Measurements from ENCODE around the gene CNOT6L. TPM values are rescaled to one million over a fixed set of nuclear protein-coding genes. Genes with fewer than 3 reads are reported as not detected.

CNOT6L gene
- total RNA-seq, 1 experiment from 2014 or later, result 14.5 TPM

DNA sequence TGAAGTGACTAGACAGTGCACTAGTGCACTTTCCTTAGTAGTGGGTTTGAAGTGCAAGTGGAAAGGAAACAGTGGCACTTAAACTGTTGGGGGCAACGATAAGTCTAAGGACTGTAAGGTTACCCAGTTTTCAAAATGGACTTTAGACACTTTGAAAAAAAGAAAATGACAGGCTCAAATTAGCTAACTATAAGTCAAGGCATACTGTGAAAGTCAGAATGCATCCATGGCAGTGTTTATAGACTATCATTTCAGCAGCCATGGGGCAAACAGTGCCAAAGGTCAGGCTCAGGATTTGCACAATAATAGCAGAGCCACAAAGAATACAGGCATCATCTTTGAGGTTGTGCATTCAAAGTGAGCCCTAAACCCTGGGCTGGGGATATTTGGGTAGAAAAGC, 109.1 kb downstream of the CNOT6L start:
- Histone ChIP-seq H4K20me1 (ENCODE audit: control insufficient read depth, insufficient read depth, insufficient read length) (no peaks in the 10 kb centered on the region), H4K8ac (replicated peaks; ENCODE audit: insufficient read length, low read depth, low read length) (no peak overlapping the region), H3K23ac (ENCODE audit: insufficient read length, low read depth, low read length) (no peak overlapping the region), H3K79me1 (ENCODE audit: insufficient read depth, low read depth, low read length, poor library complexity, severe bottlenecking) (no peaks in the 10 kb centered on the region), H3K4me1 (ENCODE audit: insufficient read depth, low read length) (0 out of 2 replicates have a peak, but pooled peaks cover 3% of the 10 kb centered on the region), H2BK20ac (ENCODE audit: low read depth, low read length, poor library complexity, severe bottlenecking) (no peak overlapping the region), H3K79me2 (ENCODE audit: insufficient read depth, low read length) (no peaks in the 10 kb centered on the region), H4K91ac (ENCODE audit: insufficient read length, low read depth, low read length) (no peak overlapping the region), H3K23me2 (ENCODE audit: insufficient read length, low read depth, low read length, poor library complexity, severe bottlenecking) (no peaks in the 10 kb centered on the region), H3K4me2 (ENCODE audit: insufficient read depth, insufficient read length, low read length) (no peak overlapping the region), H3K9ac (ENCODE audit: extremely low read depth, insufficient read length, low read length) (no peak overlapping the region), H3T11ph (ENCODE audit: low read length) (no peak overlapping the region), H3K4ac (ENCODE audit: low read depth, low read length) (no peak overlapping the region), H2AFZ (ENCODE audit: low read length) (no peak overlapping the region), H3K14ac (ENCODE audit: insufficient read depth, low read length) (no peak overlapping the region), H3K9me3 (ENCODE audit: control insufficient read depth, low read depth, low read length) (no peaks in the 10 kb centered on the region), H2BK120ac (ENCODE audit: low read depth, low read length, poor library complexity, severe bottlenecking) (no peak overlapping the region), H3K27me3 (ENCODE audit: insufficient read depth, low read length) (no peaks in the 10 kb centered on the region), H2AK5ac (ENCODE audit: insufficient read length, low read length) (no peak overlapping the region), H3K18ac (ENCODE audit: insufficient read length, low read depth, low read length) (no peak overlapping the region), H2BK12ac (ENCODE audit: insufficient read length, low read depth, low read length) (no peak overlapping the region), H4K5ac (ENCODE audit: insufficient read length, low read depth, low read length) (no peak overlapping the region), H2BK5ac (ENCODE audit: insufficient read length, low read length) (no peak overlapping the region), H2BK15ac (ENCODE audit: low read depth, low read length) (no peak overlapping the region), H3K56ac (ENCODE audit: insufficient read length, low read depth, low read length) (no peak overlapping the region), H3K27ac (ENCODE audit: insufficient read length, low read depth, low read length) (no peak overlapping the region)
- WGBS (ENCODE audit: extremely low coverage, insufficient read length, low lambda C conversion rate), result no CpG with 5 or more reads among the region's 1 CpG
- Mint-ChIP-seq H3K27ac (no peak overlapping the region), H3K9me3 (no peaks in the 10 kb centered on the region), H3K4me3 (no peak overlapping the region), H3K36me3 (ENCODE audit: insufficient read depth in 1 of 3, low read depth in 3 of 3) (no peaks in the 10 kb centered on the region), H3K27me3 (ENCODE audit: low read depth) (no peaks in the 10 kb centered on the region), H3K4me1 (peaks cover 15 to 20% of the 10 kb centered on the region in 2 experiments)
- TF ChIP-seq, protein P1, sequence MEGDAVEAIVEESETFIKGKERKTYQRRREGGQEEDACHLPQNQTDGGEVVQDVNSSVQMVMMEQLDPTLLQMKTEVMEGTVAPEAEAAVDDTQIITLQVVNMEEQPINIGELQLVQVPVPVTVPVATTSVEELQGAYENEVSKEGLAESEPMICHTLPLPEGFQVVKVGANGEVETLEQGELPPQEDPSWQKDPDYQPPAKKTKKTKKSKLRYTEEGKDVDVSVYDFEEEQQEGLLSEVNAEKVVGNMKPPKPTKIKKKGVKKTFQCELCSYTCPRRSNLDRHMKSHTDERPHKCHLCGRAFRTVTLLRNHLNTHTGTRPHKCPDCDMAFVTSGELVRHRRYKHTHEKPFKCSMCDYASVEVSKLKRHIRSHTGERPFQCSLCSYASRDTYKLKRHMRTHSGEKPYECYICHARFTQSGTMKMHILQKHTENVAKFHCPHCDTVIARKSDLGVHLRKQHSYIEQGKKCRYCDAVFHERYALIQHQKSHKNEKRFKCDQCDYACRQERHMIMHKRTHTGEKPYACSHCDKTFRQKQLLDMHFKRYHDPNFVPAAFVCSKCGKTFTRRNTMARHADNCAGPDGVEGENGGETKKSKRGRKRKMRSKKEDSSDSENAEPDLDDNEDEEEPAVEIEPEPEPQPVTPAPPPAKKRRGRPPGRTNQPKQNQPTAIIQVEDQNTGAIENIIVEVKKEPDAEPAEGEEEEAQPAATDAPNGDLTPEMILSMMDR (conservative IDR thresholded peaks at IDR 0.05), result no peak
- no peak for DNase-seq

Data from H9 (cell line).